GM19452 (cell line): ENCODE data around the gene NDST1.

Experiments used
- ATAC-seq: cut with Tn5 transposase; IDR thresholded peaks from one replicate; pipeline ENCODE4 v1.9.1; 2021; ENCODE audit not compliant: unreplicated experiment

The NDST1 gene

DNA sequence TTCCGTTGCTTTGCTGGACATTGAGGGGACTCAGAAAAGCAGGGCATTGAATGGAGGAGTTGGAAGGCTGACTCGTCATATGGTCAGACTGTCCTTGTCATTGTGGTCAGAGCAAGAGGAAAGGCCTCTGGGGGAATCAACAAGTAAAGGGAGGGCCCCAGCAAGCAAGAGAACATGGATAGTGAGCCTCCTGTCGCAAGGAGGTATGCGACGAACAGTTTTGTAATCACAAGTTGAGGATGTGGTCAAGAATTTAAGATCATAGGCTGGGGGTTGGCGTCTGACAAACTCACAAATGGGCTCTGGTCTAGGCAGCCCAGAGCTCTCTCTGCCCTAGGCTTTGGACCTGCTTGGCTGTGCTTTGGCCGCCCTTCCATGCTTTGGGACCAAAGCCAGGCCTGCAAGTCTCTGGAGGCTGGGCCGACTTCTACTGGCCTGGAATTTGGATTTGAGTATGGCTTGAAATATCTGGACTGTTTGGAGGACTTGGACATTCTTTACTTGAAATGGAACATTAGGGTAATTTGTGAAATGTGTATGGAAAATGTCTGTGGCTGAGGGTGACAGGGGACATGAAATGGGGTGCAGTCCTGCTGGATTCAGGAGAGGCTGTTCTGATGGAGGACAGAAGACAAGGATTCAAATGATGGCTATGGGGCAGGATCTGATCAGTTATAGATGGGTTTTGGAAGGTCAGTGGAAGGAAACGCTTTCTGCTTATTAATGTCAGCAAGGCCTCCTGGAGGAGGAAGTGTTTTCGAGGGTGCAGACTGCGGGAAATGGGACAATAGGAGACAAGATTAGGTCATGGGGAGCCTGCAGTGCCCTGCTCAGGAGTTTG is 19.2 kb upstream of the NDST1 start:
- no peak for ATAC-seq

DNA sequence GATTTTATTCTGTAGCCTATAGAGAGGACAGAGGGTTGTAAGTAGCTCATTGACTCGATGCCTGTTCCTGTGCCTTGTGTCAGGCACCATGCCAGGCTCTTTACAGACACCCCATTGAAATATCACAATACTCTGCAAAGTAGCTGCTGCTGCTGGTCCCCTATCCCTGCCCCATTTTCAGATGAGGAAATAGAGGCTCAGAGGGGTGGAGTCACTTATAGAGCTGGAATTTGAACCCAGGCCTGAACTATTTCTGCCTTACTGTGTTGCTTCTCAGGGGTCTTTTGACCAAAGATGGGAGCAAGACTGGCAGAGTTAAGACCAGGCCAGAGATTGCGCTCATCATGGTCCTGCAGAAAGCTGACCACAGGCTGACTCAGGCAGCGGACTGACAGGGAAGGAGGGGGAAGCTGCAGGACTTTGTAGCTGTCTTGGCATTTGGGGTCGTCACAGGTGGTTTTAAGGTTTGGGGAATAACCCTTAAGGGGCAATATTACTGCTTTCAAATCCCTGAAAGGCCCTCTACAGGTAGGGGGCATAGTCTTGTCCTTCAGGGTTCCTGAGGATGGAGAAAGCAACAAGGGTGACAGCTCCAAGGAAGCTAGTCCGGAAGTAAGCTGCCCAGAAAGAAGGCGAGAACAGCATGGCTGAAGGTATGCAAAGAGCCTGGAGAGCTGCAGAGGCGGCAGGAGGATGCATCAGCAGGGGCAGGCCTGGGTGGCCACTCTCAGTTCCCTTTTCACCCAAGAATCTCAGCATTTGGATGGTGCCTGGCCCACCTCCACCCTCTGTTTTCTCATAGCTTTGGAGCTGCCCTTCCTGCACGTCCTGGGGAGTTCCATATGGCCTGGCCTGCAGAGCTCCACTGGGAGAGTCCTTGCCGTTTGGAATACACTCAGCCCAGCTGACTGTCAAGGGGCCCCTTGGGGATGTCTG is 18.3 kb upstream of the NDST1 start:
- peak; percentile 80 for ATAC-seq

DNA sequence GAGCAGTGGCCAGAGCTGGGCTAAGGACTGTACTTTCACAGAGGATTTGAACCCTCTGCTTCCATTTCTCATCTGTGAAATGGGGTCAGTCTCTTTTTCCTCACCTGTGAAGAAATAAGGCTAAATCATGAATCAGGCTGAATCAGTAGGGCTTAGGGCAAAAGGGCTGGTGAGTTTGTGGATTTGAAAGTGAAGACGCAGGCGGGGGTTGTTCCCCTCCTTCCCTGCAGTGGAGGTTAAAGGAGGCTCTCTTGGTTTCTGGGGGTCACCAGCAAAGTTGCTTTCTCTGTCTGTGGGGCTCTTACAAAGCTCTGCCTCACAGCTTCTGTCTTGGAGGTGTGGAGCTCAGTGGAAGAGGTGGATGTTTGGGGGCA is 17.6 kb upstream of the NDST1 start:
- no peak for ATAC-seq

DNA sequence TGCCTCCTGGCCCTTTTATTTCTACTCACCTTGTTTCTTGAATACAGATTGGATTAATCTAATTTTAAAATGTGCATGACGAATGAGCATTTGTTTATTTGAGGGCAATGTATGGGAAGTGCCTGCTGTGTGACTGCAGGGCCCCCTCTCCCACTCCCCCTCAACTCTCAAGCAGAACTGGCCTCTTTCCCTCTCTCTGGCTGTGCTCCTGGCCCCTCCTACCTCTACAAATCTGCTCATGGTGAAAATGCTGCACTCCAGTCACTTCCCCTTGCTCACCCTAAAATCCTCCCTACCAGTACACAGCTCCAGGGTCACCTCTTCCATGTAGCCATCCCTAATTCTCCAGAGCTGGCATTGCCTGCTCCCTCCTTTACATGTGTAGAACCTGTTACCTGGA is 17.2 kb upstream of the NDST1 start:
- ATAC-seq, result no peak

DNA sequence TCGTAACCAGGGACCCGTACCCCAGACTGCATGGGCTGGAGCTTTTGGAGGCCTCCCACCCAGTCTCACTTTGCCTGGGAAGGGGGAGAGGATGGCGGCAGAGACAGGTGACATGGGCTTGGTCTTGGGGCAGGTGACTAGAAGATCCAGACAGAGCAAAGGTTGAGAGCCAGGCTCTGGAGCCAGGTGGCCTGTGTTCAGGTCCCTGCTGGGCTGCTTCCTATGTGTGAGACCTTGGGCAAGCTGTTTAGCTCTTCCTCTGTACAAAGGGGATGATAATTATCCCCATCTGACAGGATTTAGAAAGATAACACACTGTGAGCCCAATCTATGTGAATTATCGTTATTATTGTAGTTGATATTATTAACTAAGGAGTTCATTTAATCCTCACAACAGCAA is 16.1 kb upstream of the NDST1 start:
- no peak for ATAC-seq

DNA sequence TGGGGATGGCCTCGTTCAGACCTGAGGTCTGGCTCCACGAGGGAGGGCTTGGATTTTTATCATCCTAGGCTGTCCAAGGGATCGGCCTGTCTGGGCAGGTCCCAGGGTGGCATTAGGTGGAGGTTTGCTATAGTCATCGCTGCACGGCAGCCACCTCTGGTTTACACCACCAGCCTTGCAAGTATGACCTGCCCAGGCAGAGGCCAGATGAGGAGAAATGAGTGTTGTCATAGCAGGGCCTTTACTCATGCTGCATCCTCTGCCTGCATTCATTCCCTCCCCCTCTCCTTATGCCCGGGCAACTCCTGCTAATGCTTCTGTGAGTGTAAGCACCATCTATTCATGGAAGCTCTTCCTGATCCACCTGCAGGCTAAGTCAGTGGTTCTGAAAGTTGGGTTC is 15.3 kb upstream of the NDST1 start:
- no peak for ATAC-seq

DNA sequence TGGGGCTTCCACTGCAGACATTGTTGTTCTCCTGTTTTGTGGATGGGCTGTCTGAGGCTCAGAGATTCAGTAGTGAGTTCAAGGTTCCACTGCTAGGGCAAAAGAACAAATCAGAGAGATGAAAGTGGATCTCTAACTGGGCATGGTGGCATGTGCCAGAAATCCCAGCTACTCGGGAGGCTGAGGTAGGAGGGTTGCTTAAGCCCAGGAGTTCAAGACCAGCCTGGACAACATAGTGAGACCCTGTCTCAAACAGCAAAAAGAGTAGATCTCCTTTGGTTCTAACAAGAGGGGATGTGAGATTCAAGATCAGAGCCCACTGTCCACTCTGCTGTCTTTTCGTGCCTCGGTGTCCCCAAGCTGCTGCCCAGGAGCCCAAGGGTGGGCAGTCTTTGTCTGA is 11.8 kb upstream of the NDST1 start:
- ATAC-seq, result no peak

DNA sequence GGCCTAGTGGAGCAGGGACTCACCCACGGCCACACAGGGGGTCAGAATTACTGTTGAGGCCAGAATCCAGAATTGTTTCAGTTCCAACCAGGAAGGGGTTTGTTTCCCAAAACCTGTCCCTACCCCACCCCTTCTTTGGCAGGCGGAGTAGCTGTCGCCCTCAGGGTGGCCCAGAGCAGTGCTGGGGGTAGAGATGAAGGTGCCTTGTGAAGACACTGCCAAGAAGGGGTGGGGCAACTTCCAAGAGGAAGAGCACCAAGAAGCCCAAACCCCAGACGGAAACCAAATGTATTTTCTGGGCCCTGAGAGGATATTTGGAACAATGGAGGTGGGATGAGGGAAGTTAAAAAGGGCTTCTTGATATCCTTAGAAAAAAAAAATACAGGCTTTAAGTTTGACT is 11.4 kb upstream of the NDST1 start:
- no peak for ATAC-seq

DNA sequence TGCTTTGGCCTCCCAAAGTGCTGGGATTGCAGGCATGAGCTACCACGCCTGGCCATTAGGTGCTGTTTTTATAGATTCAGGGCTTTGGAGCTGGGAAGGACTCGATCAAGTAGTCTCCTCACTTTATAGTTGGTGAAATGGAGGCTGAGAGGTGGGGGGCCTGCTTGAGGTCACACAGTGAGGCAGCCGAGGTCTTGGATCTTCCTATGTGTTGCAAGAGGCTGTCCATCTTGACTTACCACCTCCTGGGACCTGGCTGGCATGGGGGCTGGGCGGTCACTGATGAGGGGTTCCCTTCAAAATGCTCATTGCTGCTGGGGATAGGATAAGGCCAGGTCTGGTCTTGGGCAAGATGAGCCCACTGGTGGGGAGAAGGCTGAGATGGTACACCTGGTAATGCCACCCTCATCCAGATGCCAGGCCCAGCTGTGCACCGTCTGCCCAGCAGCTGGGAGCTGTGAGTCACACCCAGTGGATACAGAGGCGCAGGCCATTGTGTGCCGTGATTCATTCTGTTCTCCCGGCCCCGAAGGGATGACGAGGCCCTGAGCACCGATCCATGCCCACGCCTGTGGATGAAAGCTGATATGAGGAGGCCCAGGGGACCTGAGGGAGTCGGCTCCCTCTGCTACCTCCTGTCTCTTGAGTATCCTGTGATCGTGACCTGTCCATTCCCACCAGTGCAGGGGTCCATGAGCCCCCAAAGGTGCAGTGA is 10.5 kb upstream of the NDST1 start:
- no peak for ATAC-seq

DNA sequence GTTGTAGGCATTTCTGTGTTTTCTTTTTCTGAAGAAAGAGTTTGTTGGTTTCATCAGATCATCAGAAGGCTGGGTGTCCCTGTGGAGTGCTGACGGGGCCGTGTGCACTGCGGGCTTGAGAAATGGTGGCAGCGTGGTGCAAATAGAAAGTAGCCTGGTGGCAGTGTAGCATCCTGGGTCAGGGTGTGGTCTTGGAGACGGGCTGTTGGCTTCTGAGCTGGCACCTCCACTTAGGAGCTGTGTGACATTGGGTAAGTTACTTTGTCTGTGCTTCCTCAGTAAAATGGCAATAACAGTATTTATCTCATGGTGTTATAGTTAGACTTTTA is 10.0 kb upstream of the NDST1 start:
- no peak for ATAC-seq

DNA sequence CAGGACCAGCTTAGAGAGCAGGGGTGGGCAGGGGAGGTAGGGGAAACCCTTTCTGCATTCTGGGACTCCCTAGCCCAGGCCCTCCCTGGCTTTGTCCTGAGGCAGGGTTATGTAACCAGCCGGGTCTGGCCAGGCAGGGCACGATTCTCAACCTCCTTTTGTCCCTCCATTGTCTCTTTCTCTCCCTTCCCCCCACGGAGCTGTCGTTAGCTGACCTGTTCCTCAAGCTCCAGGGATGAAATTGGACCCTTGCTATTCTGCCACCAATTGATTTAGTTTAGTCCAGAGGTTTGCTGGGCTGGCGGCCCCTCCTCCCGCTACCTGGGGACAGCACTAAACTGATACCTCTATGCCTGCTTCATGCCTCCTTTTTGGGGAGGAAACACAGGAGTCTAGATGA is 9.4 kb upstream of the NDST1 start:
- ATAC-seq, result no peak

DNA sequence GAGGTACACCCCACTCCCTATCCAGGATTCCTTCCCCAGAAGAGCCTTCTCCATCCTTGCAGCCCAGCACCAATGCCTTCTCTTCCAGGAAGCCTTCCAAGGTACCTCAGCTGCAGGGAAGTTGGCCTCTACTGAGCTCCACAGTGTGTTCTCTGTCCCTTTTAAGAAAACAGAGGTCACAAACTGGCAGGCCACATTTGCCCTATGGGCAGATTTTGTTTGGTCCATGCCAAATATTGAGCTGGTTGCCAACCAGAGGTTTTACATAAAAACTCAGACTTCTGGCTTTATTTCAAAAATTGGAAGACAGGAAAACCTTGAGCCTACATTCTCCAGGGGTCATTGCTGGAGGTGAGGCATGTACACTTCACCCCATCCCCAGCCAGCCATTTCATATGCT is 9.0 kb upstream of the NDST1 start:
- ATAC-seq, result no peak

DNA sequence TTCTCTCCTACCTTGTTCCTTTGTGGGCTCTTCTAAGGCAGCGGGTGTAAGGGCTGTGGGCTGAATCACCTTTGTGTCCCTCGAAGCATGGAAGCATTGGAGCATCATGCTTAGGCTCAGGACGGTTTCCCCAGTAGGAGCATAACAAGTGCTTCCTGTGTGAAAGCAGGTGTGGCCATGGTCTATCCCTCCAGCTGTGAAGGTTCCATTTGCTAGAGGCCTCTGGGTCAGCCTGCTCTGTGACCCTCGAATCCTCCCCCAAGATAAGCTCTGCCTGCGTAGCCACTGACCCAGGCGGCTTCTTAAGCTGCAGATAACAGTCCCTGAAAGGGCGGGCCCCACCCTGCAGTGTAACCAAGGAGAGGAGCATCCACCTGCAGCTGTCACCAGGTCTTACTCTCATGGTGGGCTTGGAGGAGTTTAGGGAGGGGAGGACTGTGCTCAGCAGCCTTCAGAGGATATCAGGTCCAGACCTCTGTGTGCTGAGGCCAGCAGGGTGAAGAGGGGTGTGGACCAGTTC is 8.4 kb upstream of the NDST1 start:
- ATAC-seq, result no peak

DNA sequence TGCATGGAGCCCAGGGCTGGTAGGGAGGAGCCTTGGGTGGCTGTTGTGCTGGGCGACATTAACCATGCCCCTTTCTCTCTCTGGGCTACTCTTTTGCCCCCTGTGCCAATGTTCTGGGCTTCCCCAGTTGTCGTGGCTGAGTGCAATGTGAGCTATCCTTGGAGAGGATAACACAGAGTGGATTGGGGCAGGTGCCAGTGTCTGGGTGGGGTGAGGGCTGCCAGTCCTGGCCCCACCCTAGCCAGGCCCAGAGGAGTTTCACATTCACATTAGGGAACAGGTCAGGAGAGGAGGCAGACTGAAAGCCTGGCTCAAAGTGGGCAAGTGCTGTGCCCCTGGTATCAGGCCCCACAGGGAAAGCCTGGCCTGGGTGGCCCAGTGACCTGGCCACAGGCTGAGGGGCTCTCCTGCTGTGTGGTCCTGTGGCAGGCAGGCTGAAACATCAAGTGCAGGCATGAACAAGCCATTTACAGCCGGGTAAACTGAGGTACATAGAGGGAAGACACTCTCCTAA is 7.5 kb upstream of the NDST1 start:
- ATAC-seq, result no peak

DNA sequence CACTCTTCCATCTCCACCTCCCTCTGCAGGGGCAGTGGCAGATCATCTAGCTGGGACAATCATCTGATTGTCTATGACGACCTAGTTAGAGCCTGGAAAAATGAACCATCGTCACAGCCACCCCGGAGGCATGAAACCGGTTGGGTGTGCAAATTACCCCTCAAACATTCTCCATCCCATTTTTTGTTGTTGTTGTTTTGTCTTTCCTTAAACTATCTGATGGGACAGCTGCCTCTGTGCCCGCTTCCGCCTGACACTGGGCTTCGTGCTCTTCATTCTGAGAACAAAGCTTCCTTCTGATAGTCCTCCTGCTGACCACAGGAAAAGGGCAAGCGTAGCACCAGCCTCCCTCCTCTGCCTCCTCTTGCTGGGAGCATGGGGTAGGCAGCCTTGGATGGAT is 7.0 kb upstream of the NDST1 start:
- ATAC-seq, result no peak

DNA sequence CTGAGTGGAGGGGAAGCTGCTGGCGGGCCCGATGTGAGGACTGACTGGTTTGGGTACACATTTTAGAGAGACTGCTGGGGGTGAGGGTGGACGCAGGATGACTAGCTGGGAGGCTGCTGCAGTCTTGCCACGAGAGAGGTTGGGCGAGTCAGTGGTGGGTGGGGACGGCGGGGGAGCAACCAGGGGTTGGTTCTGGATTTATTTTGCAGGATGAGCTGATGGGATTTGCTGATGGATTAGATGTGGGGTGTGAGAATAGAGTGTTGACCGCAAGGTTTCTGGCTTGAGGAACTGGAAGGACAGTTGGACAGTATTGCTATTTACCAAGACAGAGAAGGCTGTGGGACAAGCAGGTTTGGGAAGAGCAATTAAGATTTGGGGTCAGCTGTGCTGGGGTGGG is 5.8 kb upstream of the NDST1 start:
- ATAC-seq, result no peak

DNA sequence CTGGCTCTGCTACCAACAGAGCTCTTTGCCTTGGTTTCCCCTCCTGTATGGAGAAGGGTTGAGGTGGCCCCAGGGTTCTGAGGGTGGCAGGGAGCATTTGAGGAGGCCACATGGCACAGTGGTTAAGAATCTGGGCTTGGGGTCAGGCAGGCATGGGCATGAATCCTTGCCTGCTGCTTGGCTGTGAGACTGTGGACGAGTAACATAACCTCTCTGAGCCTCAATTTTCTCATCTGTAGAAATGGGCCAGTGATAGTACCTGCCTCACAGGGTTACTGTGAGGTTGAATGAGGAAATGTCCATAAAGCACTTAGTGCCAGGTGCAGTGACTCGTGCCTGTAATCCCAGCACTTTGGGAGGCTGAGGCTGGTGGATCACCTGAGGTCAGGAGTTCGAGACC is 5.1 kb upstream of the NDST1 start:
- ATAC-seq, result no peak

DNA sequence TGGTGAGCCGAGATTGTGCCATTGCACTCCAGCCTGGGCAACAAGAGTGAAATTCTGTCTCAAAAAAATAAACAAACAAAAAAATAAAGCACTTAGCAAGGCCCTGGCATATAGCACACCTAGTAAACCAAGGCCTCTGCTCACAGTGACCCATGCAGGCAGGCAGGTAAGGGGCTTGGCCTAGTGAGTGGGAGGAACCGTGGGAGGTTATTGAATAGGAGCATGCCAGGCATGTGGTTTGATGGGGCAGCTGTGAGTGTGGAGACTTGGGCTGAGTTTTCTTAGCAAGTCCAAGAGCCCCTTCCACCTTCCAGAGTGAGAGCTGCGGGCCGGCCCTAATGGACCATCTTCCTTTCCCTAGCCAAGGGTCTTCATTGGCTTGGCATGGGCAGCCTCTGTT is 4.5 kb upstream of the NDST1 start:
- ATAC-seq, result no peak

DNA sequence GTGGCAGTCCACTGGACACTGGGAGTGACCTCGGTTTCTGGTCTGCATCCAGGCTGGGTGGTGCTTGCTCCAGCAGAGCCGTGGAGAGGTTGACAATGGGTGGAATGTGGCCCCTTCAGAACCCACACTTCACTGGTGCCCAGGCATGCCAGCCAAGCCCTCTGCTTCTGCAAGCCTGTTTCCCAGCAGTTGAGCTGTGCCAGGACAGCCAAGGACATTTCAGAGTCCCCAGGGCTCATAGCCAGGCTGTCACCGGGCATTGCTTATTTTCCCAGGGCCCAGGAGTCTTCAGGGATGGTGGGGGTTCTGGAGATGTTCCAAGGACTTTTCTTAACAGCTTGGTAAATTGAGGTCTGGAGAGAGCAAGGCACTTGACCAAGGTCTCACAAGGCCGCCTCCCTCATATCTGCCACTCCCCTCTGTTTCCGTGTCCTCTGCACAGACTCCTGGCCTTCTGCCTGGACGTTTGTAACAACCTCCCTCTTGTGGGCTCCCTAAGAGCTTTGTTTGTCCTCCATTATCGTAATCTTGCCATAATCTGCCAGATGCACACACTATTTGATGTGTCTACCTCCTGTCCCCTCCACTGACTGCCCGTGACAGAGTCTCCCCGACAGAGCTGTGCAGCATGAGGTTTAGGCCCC is 3.8 kb upstream of the NDST1 start:
- no peak for ATAC-seq

DNA sequence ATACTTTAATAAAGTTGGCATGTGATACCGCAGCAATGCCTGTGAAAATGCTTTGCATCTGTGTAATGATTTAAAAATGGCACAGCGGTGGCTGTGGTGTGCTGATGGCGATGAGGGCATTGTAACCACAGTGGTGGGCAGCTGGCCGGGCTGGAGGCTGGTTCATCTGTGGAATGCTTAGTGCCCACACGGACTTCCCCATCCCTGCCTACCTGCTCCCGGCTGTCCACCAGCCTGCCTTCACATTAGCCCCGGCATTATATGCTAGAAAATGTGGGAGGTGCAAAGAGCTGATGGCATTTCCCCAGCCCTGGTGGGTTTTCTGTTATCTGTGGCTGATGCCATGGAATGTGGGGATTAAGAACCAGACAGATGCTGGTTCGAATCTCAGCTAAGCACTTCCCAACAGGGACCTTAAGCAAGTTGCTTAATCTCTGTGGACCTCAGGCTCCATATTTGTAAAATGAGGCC is 2.9 kb upstream of the NDST1 start:
- ATAC-seq, result no peak

DNA sequence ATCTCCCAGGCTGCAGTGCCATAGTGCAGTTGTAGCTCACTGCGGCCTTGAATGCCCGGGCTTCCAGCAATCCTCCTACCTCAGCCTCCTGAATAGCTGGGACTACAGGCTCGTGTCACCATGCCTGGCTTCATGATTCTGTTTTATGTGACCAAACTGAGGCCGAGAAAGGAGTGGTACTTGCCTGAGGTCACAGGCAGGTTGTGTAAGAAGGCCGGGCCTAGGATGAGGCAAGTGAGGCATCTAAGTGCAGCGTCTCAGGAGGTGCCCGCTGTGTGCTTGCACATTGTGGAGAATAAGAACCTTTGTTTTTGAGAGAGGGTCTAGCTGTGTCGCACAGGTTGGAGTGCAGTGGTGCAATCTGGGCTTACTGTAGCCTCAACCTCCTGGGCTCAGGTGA is 2.1 kb upstream of the NDST1 start:
- ATAC-seq, result no peak
